HL-60 (cell line): Measurements from ENCODE around the gene DUS2.
"Not testable (repeated sequence)": the region's sequence is repeated elsewhere in the genome, so short reads cannot be mapped to it uniquely, and the experiment has no call there.

ENCODE experiments used
- DNase-seq, 2 experiments: peaks; one replicate each; pipeline ENCODE4 v3.0.0-alpha.2; 2010 to 2020; ENCODE audit warnings: low read depth in 1 of 2, low spot score in 1 of 2
- H3K27ac ChIP-seq: fragments of 250-450 bp; sonication (Bioruptor Pico); replicated peaks from 2 replicates; pipeline ENCODE4 v1.5.1; 2020; ENCODE audit warnings: mild to moderate bottlenecking, moderate library complexity
- H3K27me3 ChIP-seq: fragments of 250-450 bp; sonication (Bioruptor Pico); 2 replicates; pipeline ENCODE4 v1.5.1; 2021; ENCODE audit warnings: mild to moderate bottlenecking, moderate library complexity; ENCODE audit not compliant: insufficient read depth, poor library complexity, severe bottlenecking
- H3K4me3 ChIP-seq: replicated peaks from 2 replicates; pipeline ENCODE4 v1.5.1; 2011; ENCODE audit warnings: mild to moderate bottlenecking, control low read depth, low read length; ENCODE audit not compliant: insufficient read depth
- CTCF ChIP-seq: IDR thresholded peaks from one replicate; pipeline ENCODE4 v1.5.1; 2011; ENCODE audit warnings: low read length, control low read depth, inconsistent platforms; ENCODE audit not compliant: insufficient read depth
- GABPA ChIP-seq: IDR thresholded peaks from 2 replicates; pipeline ENCODE4 v1.6.1; 2012; ENCODE audit warnings: low read depth
- POLR2AphosphoS5 ChIP-seq: IDR thresholded peaks from 2 replicates; pipeline ENCODE4 v1.6.1; 2012; ENCODE audit warnings: low read depth
- REST ChIP-seq: IDR thresholded peaks from 2 replicates; pipeline ENCODE4 v1.6.1; 2012; ENCODE audit warnings: low read depth; ENCODE audit not compliant: insufficient replicate concordance
- SPI1 ChIP-seq: IDR thresholded peaks from 2 replicates; pipeline ENCODE4 v1.6.1; 2012; ENCODE audit warnings: low read depth, mild to moderate bottlenecking, borderline replicate concordance

DUS2 gene

GRCh38 chr16:68100488-68100887, 77.4 kb downstream of the DUS2 start:
- H3K27me3 ChIP-seq: no peaks in the 10 kb centered on the region
- TF ChIP-seq CTCF (no peak), GABPA (no peak), REST (no peak), POLR2AphosphoS5 (no peak), SPI1 (no peak)
- no peak for DNase-seq
- no peak overlapping the region for H3K27ac ChIP-seq
- H3K4me3 ChIP-seq: no peak overlapping the region

- no peaks in the 10 kb centered on the region for H3K27me3 ChIP-seq
- TF ChIP-seq REST (no peak), POLR2AphosphoS5 (no peak), SPI1 (no peak), GABPA (no peak), CTCF (no peak)
- no peak overlapping the region for H3K4me3 ChIP-seq
- H3K27ac ChIP-seq: no peak overlapping the region
- no peak for DNase-seq
Measured at GRCh38 chr16:68105611-68106010, 82.5 kb downstream of the DUS2 start.

GRCh38 chr16:68107230-68107928, 84.3 kb downstream of the DUS2 start:
- DNase-seq, H3K27ac ChIP-seq, H3K27me3 ChIP-seq, H3K4me3 ChIP-seq: not testable (repeated sequence)

GRCh38 chr16:68109156-68109555, 86.1 kb downstream of the DUS2 start:
- H3K4me3 ChIP-seq, DNase-seq, H3K27ac ChIP-seq: not testable (repeated sequence)

GRCh38 chr16:68110611-68111010, 87.5 kb downstream of the DUS2 start:
- DNase-seq, H3K27me3 ChIP-seq, H3K4me3 ChIP-seq, H3K27ac ChIP-seq: not testable (repeated sequence)

More at GRCh38 chr16:68109156-68109555, 86.1 kb downstream of the DUS2 start:
- not testable (repeated sequence) for H3K27me3 ChIP-seq
